H9 (cell line): Measurements from ENCODE around the gene MAPKAP1. TPM values are rescaled to one million over a fixed set of nuclear protein-coding genes. Genes with fewer than 3 reads are reported as not detected.

Source experiments
- DNase-seq: peaks from one replicate; pipeline ENCODE4 v3.0.0-alpha.2; 2017
- H2AFZ ChIP-seq: one replicate; pipeline ENCODE4 v1.6.1; 2013; ENCODE audit warnings: mild to moderate bottlenecking, low read length, control low read depth, moderate library complexity
- H2AK5ac ChIP-seq: 2 replicates; pipeline ENCODE4 v1.6.1; 2013; ENCODE audit warnings: low read length, control low read depth, mixed read lengths; ENCODE audit not compliant: insufficient read length
- H2BK120ac ChIP-seq: one replicate; pipeline ENCODE4 v1.6.1; 2013; ENCODE audit warnings: low read depth, mild to moderate bottlenecking, low read length, control low read depth, inconsistent platforms; ENCODE audit not compliant: poor library complexity, severe bottlenecking
- H2BK12ac ChIP-seq: 2 replicates; pipeline ENCODE4 v1.6.1; 2013; ENCODE audit warnings: low read length, control low read depth, mixed read lengths, low read depth; ENCODE audit not compliant: insufficient read length
- H2BK15ac ChIP-seq: 2 replicates; pipeline ENCODE4 v1.6.1; 2013; ENCODE audit warnings: low read depth, low read length, control low read depth
- H2BK20ac ChIP-seq: one replicate; pipeline ENCODE4 v1.6.1; 2013; ENCODE audit warnings: low read depth, mild to moderate bottlenecking, low read length, control low read depth, inconsistent platforms; ENCODE audit not compliant: poor library complexity, severe bottlenecking
- H2BK5ac ChIP-seq: 2 replicates; pipeline ENCODE4 v1.6.1; 2013; ENCODE audit warnings: low read length, control low read depth, mixed read lengths; ENCODE audit not compliant: insufficient read length
- H3K14ac ChIP-seq: 2 replicates; pipeline ENCODE4 v1.6.1; 2013; ENCODE audit warnings: low read length, control low read depth; ENCODE audit not compliant: insufficient read depth
- H3K18ac ChIP-seq: 2 replicates; pipeline ENCODE4 v1.6.1; 2013; ENCODE audit warnings: low read depth, mild to moderate bottlenecking, mixed read lengths, low read length, control low read depth; ENCODE audit not compliant: insufficient read length
- H3K23ac ChIP-seq: 2 replicates; pipeline ENCODE4 v1.6.1; 2013; ENCODE audit warnings: low read length, control low read depth, mixed read lengths, low read depth; ENCODE audit not compliant: insufficient read length
- H3K23me2 ChIP-seq: 2 replicates; pipeline ENCODE4 v1.6.1; 2013; ENCODE audit warnings: low read depth, mild to moderate bottlenecking, mixed read lengths, low read length, control low read depth; ENCODE audit not compliant: insufficient read length, poor library complexity, severe bottlenecking
- H3K27ac ChIP-seq: 2 replicates; pipeline ENCODE4 v1.5.1; 2013; ENCODE audit warnings: low read length, control low read depth, mixed read lengths, low read depth; ENCODE audit not compliant: insufficient read length
- H3K27me3 ChIP-seq: 2 replicates; pipeline ENCODE4 v1.6.1; 2013; ENCODE audit warnings: low read length, control low read depth, inconsistent platforms; ENCODE audit not compliant: insufficient read depth
- H3K4ac ChIP-seq: 2 replicates; pipeline ENCODE4 v1.6.1; 2013; ENCODE audit warnings: low read depth, mild to moderate bottlenecking, control low read depth, inconsistent platforms, low read length, moderate library complexity
- H3K4me1 ChIP-seq: 2 replicates; pipeline ENCODE4 v1.6.1; 2013; ENCODE audit warnings: low read length, control low read depth, inconsistent platforms; ENCODE audit not compliant: insufficient read depth
- H3K4me2 ChIP-seq: 2 replicates; pipeline ENCODE4 v1.6.1; 2013; ENCODE audit warnings: low read length, control low read depth, mixed read lengths; ENCODE audit not compliant: insufficient read length, insufficient read depth
- H3K56ac ChIP-seq: 2 replicates; pipeline ENCODE4 v1.6.1; 2013; ENCODE audit warnings: low read depth, mild to moderate bottlenecking, mixed read lengths, low read length, control low read depth; ENCODE audit not compliant: insufficient read length
- H3K79me1 ChIP-seq: 2 replicates; pipeline ENCODE4 v1.6.1; 2013; ENCODE audit warnings: low read depth, mild to moderate bottlenecking, moderate library complexity, low read length, control low read depth, inconsistent platforms; ENCODE audit not compliant: insufficient read depth, poor library complexity, severe bottlenecking
- H3K79me2 ChIP-seq: 2 replicates; pipeline ENCODE4 v1.6.1; 2013; ENCODE audit warnings: low read length, control low read depth, inconsistent platforms; ENCODE audit not compliant: insufficient read depth
- H3K9ac ChIP-seq: 2 replicates; pipeline ENCODE4 v1.6.1; 2013; ENCODE audit warnings: low read length, control low read depth, mixed read lengths; ENCODE audit not compliant: insufficient read length; ENCODE audit errors: extremely low read depth
- H3K9me3 ChIP-seq: one replicate; pipeline ENCODE4 v1.6.1; 2013; ENCODE audit warnings: low read depth, low read length, inconsistent platforms; ENCODE audit not compliant: control insufficient read depth
- H3T11ph ChIP-seq: one replicate; pipeline ENCODE4 v1.6.1; 2013; ENCODE audit warnings: mild to moderate bottlenecking, low read length, control low read depth, inconsistent platforms
- H4K20me1 ChIP-seq: one replicate; pipeline ENCODE4 v1.6.1; 2013; ENCODE audit not compliant: control insufficient read depth, insufficient read length, insufficient read depth
- H4K5ac ChIP-seq: 2 replicates; pipeline ENCODE4 v1.6.1; 2013; ENCODE audit warnings: low read depth, mild to moderate bottlenecking, mixed read lengths, low read length, control low read depth; ENCODE audit not compliant: insufficient read length
- H4K8ac ChIP-seq: replicated peaks from 2 replicates; pipeline ENCODE4 v1.6.1; 2013; ENCODE audit warnings: low read length, control low read depth, mixed read lengths, low read depth; ENCODE audit not compliant: insufficient read length
- H4K91ac ChIP-seq: 2 replicates; pipeline ENCODE4 v1.6.1; 2013; ENCODE audit warnings: low read depth, mild to moderate bottlenecking, moderate library complexity, mixed read lengths, low read length, control low read depth; ENCODE audit not compliant: insufficient read length
- H3K27ac Mint-ChIP-seq, 3 experiments: 2 replicates in 2 of 3; 3 replicates in 1 of 3; pipeline ENCODE4 v1.8.0; 2020 to 2021; ENCODE audit warnings: mixed read lengths in 3 of 3, mild to moderate bottlenecking in 1 of 3, moderate library complexity in 1 of 3
- H3K27me3 Mint-ChIP-seq: 2 replicates; pipeline ENCODE4 v1.8.0; 2021; ENCODE audit warnings: low read depth, mild to moderate bottlenecking, moderate library complexity, mixed read lengths
- H3K36me3 Mint-ChIP-seq, 3 experiments: 2 replicates in 2 of 3; 3 replicates in 1 of 3; pipeline ENCODE4 v1.8.0; 2020 to 2021; ENCODE audit warnings: low read depth in 3 of 3, mixed read lengths in 3 of 3; ENCODE audit not compliant: insufficient read depth in 1 of 3
- H3K4me1 Mint-ChIP-seq, 2 experiments: 2 replicates each; pipeline ENCODE4 v1.8.0; 2020; ENCODE audit warnings: mixed read lengths in 2 of 2
- H3K4me3 Mint-ChIP-seq, 2 experiments: 2 replicates in 1 of 2; 3 replicates in 1 of 2; pipeline ENCODE4 v1.8.0; 2020 to 2021; ENCODE audit warnings: mild to moderate bottlenecking in 2 of 2, mixed read lengths in 2 of 2, moderate library complexity in 1 of 2
- H3K9me3 Mint-ChIP-seq, 2 experiments: 2 replicates in 1 of 2; 3 replicates in 1 of 2; pipeline ENCODE4 v1.8.0; 2020; ENCODE audit warnings: mild to moderate bottlenecking in 2 of 2, mixed read lengths in 2 of 2, moderate library complexity in 1 of 2
- total RNA-seq: library from RNA; stranded (reverse); gene quantifications from 2 replicates; pipeline ENCODE4 v1.2.1, GENCODE V29; 2021
- TF ChIP-seq, protein P1 (sequence below): fragments of 200-600 bp; sonication (generic); conservative IDR thresholded peaks from 3 replicates; pipeline ENCODE4 v1.8.0; 2021; ENCODE audit warnings: antibody characterized with exemption, mild to moderate bottlenecking

Gene MAPKAP1
- total RNA-seq, 1 experiment from 2014 or later: 97.0 TPM

DNA sequence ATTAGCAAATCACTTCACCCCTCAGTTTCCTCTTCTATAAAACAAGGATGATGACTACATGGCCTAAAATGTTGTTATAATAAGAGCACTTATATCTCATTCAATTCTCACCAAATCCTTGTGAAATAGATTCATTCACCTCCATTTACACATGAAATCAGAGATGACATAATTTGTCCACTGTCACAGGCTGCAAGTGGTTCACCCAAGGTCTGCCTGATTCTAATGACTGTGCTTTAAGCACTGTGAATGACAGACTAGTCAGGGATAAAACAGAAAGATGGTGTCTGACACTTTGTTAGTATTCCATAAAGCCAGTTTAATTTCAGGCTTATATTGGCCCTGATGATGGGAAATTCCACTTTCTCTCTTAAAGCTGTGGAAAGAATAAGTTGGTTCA is 209.5 kb downstream of the MAPKAP1 start:
- H4K20me1 ChIP-seq: no peaks in the 10 kb centered on the region
- H2BK5ac ChIP-seq: no peak overlapping the region
- no peak overlapping the region for H3K27ac ChIP-seq
- H4K8ac ChIP-seq: no peak overlapping the region
- no peak overlapping the region for H3K23ac ChIP-seq
- no peak overlapping the region for H4K5ac ChIP-seq
- peaks cover 17% of the 10 kb centered on the region for H3K4me1 ChIP-seq
- no peak overlapping the region for H3K18ac ChIP-seq
- H3K4me1 Mint-ChIP-seq: peaks cover 31 to 34% of the 10 kb centered on the region in 2 experiments
- TF ChIP-seq, protein P1, sequence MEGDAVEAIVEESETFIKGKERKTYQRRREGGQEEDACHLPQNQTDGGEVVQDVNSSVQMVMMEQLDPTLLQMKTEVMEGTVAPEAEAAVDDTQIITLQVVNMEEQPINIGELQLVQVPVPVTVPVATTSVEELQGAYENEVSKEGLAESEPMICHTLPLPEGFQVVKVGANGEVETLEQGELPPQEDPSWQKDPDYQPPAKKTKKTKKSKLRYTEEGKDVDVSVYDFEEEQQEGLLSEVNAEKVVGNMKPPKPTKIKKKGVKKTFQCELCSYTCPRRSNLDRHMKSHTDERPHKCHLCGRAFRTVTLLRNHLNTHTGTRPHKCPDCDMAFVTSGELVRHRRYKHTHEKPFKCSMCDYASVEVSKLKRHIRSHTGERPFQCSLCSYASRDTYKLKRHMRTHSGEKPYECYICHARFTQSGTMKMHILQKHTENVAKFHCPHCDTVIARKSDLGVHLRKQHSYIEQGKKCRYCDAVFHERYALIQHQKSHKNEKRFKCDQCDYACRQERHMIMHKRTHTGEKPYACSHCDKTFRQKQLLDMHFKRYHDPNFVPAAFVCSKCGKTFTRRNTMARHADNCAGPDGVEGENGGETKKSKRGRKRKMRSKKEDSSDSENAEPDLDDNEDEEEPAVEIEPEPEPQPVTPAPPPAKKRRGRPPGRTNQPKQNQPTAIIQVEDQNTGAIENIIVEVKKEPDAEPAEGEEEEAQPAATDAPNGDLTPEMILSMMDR: no peak
- H3K79me2 ChIP-seq: no peaks in the 10 kb centered on the region
- no peak overlapping the region for H3K4me2 ChIP-seq
- H3K9me3 ChIP-seq: no peaks in the 10 kb centered on the region
- H2AFZ ChIP-seq: no peak overlapping the region
- no peak overlapping the region for H2AK5ac ChIP-seq
- H3K4me3 Mint-ChIP-seq: no peak overlapping the region
- no peaks in the 10 kb centered on the region for H3K36me3 Mint-ChIP-seq
- no peak overlapping the region for H2BK120ac ChIP-seq
- no peaks in the 10 kb centered on the region for H3K79me1 ChIP-seq
- no peak overlapping the region for H3K4ac ChIP-seq
- no peak overlapping the region for H4K91ac ChIP-seq
- no peaks in the 10 kb centered on the region for H3K27me3 ChIP-seq
- no peak overlapping the region for H3K56ac ChIP-seq
- H3K27ac Mint-ChIP-seq: no peak overlapping the region; a peak in 1 of 7 replicates
- no peaks in the 10 kb centered on the region for H3K27me3 Mint-ChIP-seq
- no peaks in the 10 kb centered on the region for H3K23me2 ChIP-seq
- no peak overlapping the region for H2BK20ac ChIP-seq
- H2BK15ac ChIP-seq: no peak overlapping the region
- no peaks in the 10 kb centered on the region for H3K9me3 Mint-ChIP-seq
- no peak overlapping the region for H3K9ac ChIP-seq
- no peak for DNase-seq
- H2BK12ac ChIP-seq: no peak overlapping the region
- H3T11ph ChIP-seq: no peak overlapping the region
- H3K14ac ChIP-seq: no peak overlapping the region
